Stimulated activated CD4-positive, alpha-beta T cell treated with anti-CD3 and anti-CD28 coated beads, TNF-alpha, amount 100 ng/mL, for 48 hours (primary cell): ENCODE data around the gene KNCN.

Experiments
- DNase-seq, 3 donors: peaks; one replicate each; pipeline ENCODE4 v3.0.0-alpha.2; 2020; ENCODE audit warnings: low read depth in 3 of 3

KNCN gene

DNA sequence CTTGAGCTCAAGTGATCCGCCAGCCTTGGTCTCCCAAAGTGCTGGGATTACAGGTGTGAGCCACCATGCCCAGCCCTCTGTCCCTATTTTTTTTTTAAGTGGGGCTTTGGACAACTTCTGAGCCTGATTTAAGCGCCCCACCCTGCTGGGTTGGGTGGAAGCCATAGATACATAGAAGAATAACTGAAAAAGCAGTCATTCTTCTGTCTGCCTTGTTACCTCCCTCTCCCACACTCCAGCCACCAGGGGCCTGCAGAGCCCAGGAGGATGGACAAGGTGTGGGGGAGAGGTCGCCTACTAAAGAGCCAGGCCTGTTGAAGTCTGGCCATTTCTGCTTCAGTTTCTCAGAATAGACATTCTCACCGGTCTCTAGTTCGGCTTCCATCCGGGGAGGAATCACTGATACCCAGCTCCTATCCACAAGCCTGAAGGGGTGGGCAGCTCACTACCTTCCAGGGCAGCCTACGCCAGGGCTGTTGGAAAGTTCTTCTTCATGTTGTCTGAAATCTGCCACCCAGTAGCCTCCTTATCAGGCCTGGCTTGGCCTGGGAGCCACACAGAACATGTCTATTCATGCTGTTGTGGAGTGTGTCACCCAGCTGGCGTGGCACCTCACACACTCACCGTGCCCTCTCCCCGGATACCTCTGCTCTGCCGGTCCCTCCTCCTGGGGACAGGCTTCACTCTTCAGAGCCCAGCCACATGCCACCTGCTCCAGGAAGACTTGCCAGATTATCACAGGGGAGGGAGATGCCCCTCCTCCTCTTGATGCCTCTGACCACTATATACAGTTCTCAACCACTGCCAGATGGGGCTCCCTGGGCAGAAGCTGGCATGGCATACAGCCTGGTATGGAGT, 27.7 kb downstream of the KNCN start:
- DNase-seq = no peak

- DNase-seq = no peak
Measured at GRCh38 chr1:46522969-46523320, 28.5 kb downstream of the KNCN start.

- peak in 1 of 3 donors; percentile 27 for DNase-seq
Measured at GRCh38 chr1:46522184-46522968, 29.1 kb downstream of the KNCN start.

DNA sequence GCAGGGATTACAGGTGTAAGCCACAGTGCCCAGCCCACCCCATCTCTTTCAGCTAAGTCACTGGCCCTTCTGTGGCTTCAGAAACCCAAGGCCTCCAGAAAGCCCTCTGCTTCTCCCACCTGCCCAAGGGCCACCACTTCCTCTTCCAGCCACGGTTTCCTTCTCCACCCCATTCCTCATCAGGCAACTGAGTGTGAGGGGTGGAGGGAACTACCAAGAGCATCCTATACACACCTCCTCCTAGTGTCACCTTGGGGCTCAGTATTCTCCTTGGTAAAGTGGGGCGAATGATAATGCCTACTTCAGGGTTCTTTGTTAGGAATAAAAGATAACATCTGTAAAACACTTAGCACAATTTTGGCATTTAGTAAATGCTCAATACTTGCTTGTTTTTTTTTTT, 30.0 kb downstream of the KNCN start:
- no peak for DNase-seq

GRCh38 chr1:46520063-46520911, 31.2 kb downstream of the KNCN start:
- DNase-seq = no peak

DNA sequence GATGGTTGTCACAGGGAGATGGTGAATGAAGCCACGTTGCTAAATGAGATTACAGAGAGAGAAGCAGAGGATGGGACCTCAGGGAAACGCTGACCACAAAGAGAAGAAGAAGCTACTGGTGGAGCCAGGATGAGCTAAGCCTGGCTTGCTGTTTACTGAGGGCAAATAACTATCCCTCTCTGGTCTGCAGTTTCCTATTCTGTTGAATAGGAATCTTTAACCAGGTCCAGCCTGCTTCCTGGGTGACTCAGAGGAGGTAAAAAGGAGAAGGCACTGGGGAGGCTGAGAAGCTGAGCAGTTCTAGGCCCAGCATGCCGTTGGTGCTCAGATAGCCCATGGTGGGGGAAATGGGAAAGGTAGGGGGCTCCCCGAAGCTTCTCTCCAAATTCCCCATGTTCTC, 32.2 kb downstream of the KNCN start:
- no peak for DNase-seq

DNA sequence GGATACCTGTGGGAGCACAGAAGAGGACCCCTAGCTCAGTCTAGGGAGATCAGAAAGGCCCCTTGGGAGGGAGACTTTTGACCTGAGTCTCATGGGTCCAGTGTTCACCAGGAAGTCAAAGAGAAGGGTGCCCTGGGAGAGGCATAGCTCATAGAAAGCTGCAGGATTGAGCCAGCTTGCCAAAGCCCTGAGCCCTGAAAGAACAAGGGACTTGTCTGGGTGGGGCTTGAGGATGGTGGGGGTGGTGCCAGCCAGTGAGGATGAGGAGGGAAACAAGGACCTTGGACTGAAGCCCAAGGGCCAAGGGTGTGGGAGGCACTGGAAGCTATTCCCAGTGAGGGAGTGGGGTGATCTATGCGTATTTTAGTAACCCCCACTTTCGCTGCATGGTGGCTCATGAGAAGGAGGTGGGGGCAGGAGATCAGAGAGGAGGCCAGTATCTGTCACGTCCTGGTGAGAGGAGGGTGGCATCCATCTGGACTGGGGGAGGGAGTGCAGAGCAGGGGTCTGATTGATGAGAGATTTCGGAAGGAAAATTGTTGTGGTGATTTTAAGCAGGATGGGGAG, 33.4 kb downstream of the KNCN start:
- DNase-seq = no peak

- no peak for DNase-seq
Measured at GRCh38 chr1:46517010-46517600, 34.3 kb downstream of the KNCN start.

GRCh38 chr1:46516200-46516950, 35.1 kb downstream of the KNCN start:
- DNase-seq = no peak

DNA sequence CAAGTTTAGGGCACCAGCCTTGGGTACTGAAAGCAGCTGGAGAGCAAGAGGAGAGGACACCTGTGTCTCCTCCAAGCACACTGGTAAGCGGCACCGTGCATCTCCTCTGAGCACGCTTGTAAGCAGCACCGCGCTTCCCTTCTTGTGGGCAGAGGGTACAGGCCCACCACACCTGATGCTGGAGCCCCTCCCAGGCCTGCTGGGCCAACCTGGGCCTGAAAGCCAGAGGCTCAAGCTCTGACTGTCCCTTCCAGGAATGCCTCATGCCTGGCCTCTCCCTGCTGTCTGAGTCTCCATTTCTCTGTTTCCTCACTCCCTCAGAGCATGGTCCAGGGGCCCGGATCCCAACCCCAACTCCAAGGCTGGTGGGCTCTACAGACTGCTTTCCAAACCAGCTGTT, 35.9 kb downstream of the KNCN start:
- no peak for DNase-seq

DNA sequence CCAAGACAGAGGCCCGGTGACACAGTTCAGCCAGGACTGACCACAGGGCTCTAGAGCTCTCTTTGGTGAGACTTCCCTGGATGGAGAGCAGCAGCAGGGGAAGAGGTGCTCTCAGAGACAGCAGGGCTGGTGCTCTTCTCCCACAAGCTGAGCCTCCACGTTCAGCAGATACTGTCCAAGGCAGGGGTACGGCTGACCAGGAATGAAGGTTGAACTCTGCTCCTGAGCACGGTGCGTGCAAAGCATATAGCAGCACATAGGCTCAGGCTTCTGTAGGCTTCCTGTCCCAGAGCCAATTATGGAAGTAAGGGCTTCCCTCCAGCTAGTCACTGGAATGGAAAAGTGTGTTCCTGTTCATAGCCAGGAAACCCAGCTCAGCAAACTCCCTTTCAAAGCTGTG, 37.9 kb downstream of the KNCN start:
- no peak for DNase-seq

DNA sequence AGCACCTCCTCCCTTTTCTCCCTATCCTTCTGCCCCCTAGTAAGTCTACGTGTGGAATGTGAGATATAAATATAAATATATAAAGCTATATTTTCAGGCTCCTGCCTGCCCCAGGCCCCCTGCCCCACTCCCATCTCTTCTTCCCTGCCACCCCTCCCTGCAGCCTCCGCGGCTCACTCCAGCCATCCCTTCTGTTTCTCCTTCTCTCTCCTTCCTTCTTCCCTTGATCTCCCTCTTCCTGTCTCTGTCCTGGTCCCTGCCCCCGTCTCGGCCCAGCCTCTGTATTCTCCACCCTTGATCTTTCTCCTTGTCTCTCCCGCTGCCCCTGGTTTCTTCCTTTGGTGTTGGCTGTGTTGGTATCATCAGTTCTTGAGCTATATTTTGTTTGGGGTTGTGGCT, 38.7 kb downstream of the KNCN start:
- no peak for DNase-seq

DNA sequence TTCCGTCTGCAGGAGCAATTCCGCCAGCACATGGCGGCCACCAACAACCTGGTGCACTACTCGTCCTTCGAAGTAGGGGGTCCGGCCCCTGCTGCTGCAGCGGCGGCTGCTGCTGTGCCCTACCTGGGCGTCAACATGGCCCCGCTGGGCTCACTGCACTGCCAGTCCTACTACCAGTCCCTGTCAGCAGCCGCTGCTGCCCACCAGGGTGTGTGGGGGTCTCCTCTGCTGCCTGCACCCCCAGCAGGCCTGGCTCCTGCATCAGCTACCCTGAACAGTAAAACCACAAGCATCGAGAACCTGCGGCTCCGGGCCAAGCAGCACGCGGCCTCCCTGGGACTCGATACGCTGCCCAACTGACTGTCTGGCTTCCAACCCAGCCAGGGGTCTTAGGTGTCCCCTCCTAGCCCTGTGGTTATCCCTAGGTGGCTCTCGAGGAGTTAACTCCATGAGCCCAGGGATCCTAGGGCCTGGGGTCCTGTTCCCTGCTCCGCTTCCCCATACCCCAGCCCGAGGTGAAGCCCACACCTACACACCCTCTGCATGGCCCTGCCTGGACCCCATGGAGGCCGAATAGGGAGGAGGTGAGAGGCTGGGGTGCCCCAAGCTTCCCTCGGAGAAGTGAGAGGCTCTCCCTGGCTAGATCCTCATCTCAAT, 39.2 kb downstream of the KNCN start:
- no peak for DNase-seq

GRCh38 chr1:46510998-46511365, 40.5 kb downstream of the KNCN start:
- no peak for DNase-seq

GRCh38 chr1:46510341-46510997, 41.0 kb downstream of the KNCN start:
- no peak for DNase-seq

GRCh38 chr1:46508757-46509156, 42.7 kb downstream of the KNCN start:
- DNase-seq = no peak

DNA sequence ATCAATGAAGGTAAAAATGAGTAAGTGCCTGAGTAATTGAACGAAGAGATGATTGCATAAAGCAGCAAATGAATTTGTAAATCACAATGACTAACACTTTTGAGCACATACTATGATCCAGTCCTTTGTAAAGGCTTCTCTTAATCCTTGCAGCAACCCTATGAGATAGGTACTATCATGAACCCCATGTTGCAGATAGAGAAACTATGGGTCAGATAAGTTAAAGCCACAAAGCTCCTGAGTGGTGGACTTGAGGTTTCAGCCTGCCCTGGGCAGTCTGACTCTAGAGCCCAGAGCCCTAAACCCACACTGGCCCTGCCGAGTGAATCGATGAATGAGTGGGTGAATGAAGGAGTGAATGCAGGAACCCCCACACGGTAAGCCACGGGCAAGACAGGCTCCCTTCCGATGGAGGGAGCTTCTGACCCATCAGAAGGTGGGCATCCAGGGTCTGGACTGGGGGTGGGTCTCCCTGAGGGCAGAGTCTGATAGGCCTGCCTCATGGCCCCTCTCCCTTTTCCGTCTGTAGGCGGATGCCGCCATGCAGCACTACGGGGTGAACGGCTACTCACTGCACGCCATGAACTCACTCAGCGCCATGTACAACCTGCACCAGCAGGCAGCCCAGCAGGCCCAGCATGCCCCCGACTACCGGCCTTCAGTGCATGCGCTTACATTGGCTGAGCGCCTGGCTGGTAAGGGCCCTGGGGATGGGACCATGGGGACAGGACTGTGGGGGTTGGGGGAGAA, 44.8 kb downstream of the KNCN start:
- no peak for DNase-seq

DNA sequence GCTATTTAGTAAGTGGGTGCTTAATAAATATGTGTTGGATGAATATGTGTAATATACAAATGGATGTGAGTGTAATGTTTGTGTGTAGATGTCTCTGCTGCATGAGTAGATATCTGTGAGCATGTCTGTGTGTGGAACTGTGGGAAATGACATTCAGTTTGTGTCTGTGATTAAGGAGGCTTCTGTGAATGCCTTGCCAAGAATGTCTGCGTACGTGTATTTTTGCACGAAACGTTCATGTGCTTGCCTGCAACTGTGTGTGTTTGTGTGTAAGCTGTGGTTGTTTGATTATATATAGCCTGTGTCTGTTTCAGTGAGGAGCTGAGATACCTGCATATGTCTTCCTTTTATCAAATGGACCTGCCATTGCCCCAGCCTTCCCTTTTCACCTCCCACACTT, 48.0 kb downstream of the KNCN start:
- DNase-seq = no peak

- DNase-seq = no peak
Measured at GRCh38 chr1:46501528-46501927, 49.9 kb downstream of the KNCN start.
